Measurements from ENCODE around the gene GATAD2B.

DNA sequence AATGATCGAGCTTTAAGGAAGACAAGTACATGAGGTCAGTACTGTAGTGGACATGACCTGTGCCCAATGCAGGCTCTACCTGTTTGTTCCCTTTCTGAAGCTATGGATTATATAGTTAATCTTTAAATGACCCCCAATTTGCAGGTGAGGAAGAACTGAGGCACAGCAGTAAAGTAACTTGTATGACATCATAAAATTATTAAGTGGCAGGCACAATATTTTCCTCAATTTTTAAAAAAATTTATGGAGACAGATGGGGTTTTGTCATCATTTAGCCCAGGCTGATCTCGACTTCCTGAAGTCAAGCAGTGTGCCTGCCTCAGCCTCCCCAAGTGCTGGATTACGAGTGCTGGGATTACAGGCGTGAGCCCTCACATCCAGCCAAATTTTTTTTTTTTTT is 3.6 kb upstream of the GATAD2B start:
- TF ChIP-seq ZBTB20 (tag by site-specific recombination; IDR thresholded peaks at IDR 0.05): no peak
- TF ChIP-seq, protein P1, sequence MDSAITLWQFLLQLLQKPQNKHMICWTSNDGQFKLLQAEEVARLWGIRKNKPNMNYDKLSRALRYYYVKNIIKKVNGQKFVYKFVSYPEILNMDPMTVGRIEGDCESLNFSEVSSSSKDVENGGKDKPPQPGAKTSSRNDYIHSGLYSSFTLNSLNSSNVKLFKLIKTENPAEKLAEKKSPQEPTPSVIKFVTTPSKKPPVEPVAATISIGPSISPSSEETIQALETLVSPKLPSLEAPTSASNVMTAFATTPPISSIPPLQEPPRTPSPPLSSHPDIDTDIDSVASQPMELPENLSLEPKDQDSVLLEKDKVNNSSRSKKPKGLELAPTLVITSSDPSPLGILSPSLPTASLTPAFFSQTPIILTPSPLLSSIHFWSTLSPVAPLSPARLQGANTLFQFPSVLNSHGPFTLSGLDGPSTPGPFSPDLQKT (IDR thresholded peaks at IDR 0.05; ENCODE audit: borderline replicate concordance, low read depth, low read length): no peak
- TF ChIP-seq REST (tag by site-specific recombination; IDR thresholded peaks at IDR 0.05): no peak
- TF ChIP-seq ZNF366 (tag by site-specific recombination; conservative IDR thresholded peaks at IDR 0.05): no peak
- no peak for TF ChIP-seq ZNF146 (tag by site-specific recombination; IDR thresholded peaks at IDR 0.05)
- TF ChIP-seq ZNF112 (tag by site-specific recombination; IDR thresholded peaks at IDR 0.05): no peak
